ENCODE data around the gene PRKG1. TPM values are rescaled to one million over a fixed set of nuclear protein-coding genes. Genes with fewer than 3 reads are reported as not detected.

Gene PRKG1
- total RNA-seq, 4 donors from 2014 or later = 26.5 to 72.3 (median 58.1) TPM

DNA sequence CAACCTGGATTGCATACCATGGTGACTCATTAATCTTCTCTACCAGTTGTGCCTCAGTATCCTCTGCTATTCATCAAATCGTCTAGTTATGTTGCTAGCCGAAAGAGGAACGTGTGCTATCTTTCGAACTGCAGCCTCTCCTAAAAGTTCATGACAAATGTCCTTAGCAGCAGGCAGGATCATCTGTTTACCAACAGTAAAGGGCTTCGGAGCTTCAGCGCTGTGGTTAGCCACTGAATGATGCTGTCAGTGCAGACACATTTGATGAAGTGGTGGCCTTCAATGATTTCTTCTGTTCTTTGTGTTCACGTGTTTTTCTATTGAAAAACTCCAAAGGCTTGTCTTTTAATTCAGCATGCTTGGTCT lies 556.3 kb downstream of the PRKG1 start:
- no peak for DNase-seq
- no peaks in the 10 kb centered on the region for H3K36me3 ChIP-seq
- no peaks in the 10 kb centered on the region for H3K27me3 ChIP-seq
- TF ChIP-seq, protein P1, sequence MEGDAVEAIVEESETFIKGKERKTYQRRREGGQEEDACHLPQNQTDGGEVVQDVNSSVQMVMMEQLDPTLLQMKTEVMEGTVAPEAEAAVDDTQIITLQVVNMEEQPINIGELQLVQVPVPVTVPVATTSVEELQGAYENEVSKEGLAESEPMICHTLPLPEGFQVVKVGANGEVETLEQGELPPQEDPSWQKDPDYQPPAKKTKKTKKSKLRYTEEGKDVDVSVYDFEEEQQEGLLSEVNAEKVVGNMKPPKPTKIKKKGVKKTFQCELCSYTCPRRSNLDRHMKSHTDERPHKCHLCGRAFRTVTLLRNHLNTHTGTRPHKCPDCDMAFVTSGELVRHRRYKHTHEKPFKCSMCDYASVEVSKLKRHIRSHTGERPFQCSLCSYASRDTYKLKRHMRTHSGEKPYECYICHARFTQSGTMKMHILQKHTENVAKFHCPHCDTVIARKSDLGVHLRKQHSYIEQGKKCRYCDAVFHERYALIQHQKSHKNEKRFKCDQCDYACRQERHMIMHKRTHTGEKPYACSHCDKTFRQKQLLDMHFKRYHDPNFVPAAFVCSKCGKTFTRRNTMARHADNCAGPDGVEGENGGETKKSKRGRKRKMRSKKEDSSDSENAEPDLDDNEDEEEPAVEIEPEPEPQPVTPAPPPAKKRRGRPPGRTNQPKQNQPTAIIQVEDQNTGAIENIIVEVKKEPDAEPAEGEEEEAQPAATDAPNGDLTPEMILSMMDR (IDR thresholded peaks at IDR 0.05) = no peak
- TF ChIP-seq POLR2A (IDR thresholded peaks at IDR 0.05) = no peak
- intact Hi-C loops (cut with DNase I) = no loop called here
- H3K27ac ChIP-seq = no peak overlapping the region
- H3K4me3 ChIP-seq (replicated peaks in 1 of 3) = no peak overlapping the region
- no peaks in the 10 kb centered on the region for H3K9me3 ChIP-seq
- WGBS, 2 donors = 84 to 95% methylated on average over 7 of the region's 7 CpGs
- H3K4me1 ChIP-seq = no peaks in the 10 kb centered on the region

DNA sequence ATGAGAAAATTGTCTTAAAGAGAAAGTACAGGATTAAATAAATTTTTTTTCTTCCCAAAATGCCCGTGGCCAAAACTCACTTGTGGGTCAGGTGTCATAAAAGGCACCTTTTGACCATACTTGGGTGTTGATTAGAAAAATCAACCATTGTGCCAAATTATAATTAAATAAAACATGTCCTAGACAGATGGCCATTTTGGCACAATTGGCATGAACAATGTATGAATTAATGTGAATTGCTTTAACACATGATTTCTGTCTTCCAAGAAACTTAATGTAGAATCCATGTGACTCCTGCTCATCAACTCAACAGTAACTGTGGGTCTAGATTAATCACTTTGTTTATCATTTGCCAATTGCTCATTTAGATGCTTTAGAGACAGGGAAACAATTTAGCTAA lies 561.1 kb downstream of the PRKG1 start:
- TF ChIP-seq POLR2A (IDR thresholded peaks at IDR 0.05) = no peak
- TF ChIP-seq, protein P1 (IDR thresholded peaks at IDR 0.05) = no peak
- Histone ChIP-seq H3K27me3 (no peaks in the 10 kb centered on the region), H3K4me3 (replicated peaks in 1 of 3) (no peak overlapping the region), H3K4me1 (no peaks in the 10 kb centered on the region), H3K9me3 (no peaks in the 10 kb centered on the region), H3K36me3 (no peaks in the 10 kb centered on the region), H3K27ac (no peak overlapping the region)
- DNase-seq = no peak
- WGBS, 2 donors = 89 to 90% methylated on average over 1 of the region's 1 CpG
- intact Hi-C loops (cut with DNase I) = no loop called here

DNA sequence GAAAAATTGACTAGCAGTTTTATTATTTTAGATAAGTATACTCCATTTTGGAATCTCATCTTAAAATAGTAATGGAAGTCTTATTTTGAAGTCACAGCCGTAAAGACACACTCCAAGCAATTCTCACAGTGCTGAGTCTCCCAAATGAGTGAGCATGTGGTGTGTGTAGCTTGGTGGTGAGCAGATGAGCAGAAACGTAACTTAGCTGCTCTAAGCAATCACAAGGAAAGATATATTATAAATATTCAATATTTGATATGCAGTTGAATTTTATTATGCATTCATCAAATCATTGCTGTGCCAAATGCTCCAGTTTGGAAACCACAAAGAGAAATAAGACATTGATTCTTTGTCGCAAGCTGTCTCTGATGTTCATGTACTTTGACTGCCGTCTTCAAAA lies 563.9 kb downstream of the PRKG1 start:
- Histone ChIP-seq H3K4me1 (no peaks in the 10 kb centered on the region), H3K4me3 (replicated peaks in 1 of 3) (no peak overlapping the region), H3K27me3 (no peaks in the 10 kb centered on the region), H3K9me3 (no peaks in the 10 kb centered on the region), H3K36me3 (no peaks in the 10 kb centered on the region), H3K27ac (no peak overlapping the region)
- intact Hi-C loops (cut with DNase I) = no loop called here
- DNase-seq = no peak
- WGBS, 2 donors = 94 to 96% methylated on average over 4 of the region's 4 CpGs
- TF ChIP-seq, protein P1 (IDR thresholded peaks at IDR 0.05) = no peak
- no peak for TF ChIP-seq POLR2A (IDR thresholded peaks at IDR 0.05)

DNA sequence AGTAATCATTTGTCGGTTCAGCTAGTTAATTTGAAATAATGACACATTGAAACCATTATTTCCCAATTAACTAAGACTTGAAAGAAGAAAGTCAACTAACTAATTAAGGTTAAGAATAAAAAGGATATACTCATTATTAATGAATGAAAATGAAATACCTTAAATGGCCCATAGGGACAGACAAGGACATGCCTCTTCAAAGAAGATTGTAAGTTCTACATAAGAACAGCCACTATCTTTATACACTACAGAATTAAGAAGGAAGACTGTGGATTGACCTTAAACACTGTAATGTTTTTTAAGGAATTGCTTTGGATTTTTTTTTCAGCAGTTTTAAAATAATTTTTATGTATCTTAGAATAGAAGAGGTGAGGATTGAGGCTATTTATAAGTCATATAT lies 564.5 kb downstream of the PRKG1 start:
- no peak for DNase-seq
- Histone ChIP-seq H3K27ac (no peak overlapping the region), H3K4me3 (replicated peaks in 1 of 3) (no peak overlapping the region), H3K9me3 (no peaks in the 10 kb centered on the region), H3K36me3 (no peaks in the 10 kb centered on the region), H3K4me1 (no peaks in the 10 kb centered on the region), H3K27me3 (no peaks in the 10 kb centered on the region)
- TF ChIP-seq POLR2A (IDR thresholded peaks at IDR 0.05) = no peak
- TF ChIP-seq, protein P1 (IDR thresholded peaks at IDR 0.05) = no peak
- intact Hi-C loops (cut with DNase I) = no loop called here
- WGBS, 2 donors = 86 to 88% methylated on average over 1 of the region's 1 CpG

- no peaks in the 10 kb centered on the region for H3K4me1 ChIP-seq
- H3K9me3 ChIP-seq = no peaks in the 10 kb centered on the region
- no peak overlapping the region for H3K27ac ChIP-seq
- no peaks in the 10 kb centered on the region for H3K27me3 ChIP-seq
- WGBS, 2 donors = 83 to 86% methylated on average over 3 of the region's 3 CpGs
- TF ChIP-seq POLR2A (IDR thresholded peaks at IDR 0.05) = no peak
- TF ChIP-seq, protein P1 (IDR thresholded peaks at IDR 0.05) = no peak
- no peaks in the 10 kb centered on the region for H3K36me3 ChIP-seq
- H3K4me3 ChIP-seq (replicated peaks in 1 of 3) = no peak overlapping the region
- no peak for DNase-seq
- intact Hi-C loops (cut with DNase I) = no loop called here
These were observed 566.0 kb downstream of the PRKG1 start for GRCh38 chr10:51640120-51640819.
